GM23248 (cell line): ENCODE data around the gene CTNNA2.

Source experiments
- EZH2 ChIP-seq: fragments of 200-600 bp; sonication (generic); IDR thresholded peaks from 2 replicates; pipeline ENCODE4 v1.6.1; 2018; ENCODE audit warnings: antibody characterized with exemption, mild to moderate bottlenecking; ENCODE audit not compliant: insufficient read depth, poor library complexity, severe bottlenecking
- EZH2phosphoT487 ChIP-seq: fragments of 200-600 bp; sonication (generic); IDR thresholded peaks from 2 replicates; pipeline ENCODE4 v1.6.1; 2018; ENCODE audit warnings: antibody characterized with exemption, moderate library complexity, mild to moderate bottlenecking, low read depth; ENCODE audit not compliant: insufficient read depth

GRCh38 chr2:80002568-80003157 is 489.8 kb downstream of the CTNNA2 start:
- TF ChIP-seq EZH2 (no peak), EZH2phosphoT487 (no peak)
